SK-N-SH (cell line): ENCODE measurements around the gene RAPGEF4. TPM values are rescaled to one million over a fixed set of nuclear protein-coding genes. Genes with fewer than 3 reads are reported as not detected.

Experiments used
- CTCF ChIA-PET: fragments of 300-600, 350-600 bp; formaldehyde crosslinking; extraction: SDS; loops from one replicate; lab custom pipeline; 2021; lab: Yijun Ruan, JAX
- POLR2A ChIA-PET: fragments of 350-600 bp; sonication (Branson Sonifier 250); formaldehyde crosslinking; extraction: SDS; loops from one replicate; lab custom pipeline; 2020; ENCODE audit warnings: antibody characterized with exemption, inconsistent platforms; lab: Yijun Ruan, JAX
- DNase-seq: peaks from one replicate; pipeline ENCODE4 v3.0.0; 2012
- H2AFZ ChIP-seq: fragments of 200-600 bp; sonication (generic); 2 replicates; pipeline ENCODE4 v1.8.1; 2016; ENCODE audit warnings: antibody characterized with exemption, mild to moderate bottlenecking, low read depth
- H3F3A ChIP-seq: fragments of 200-600 bp; sonication (generic); replicated peaks from 2 replicates; pipeline ENCODE3; 2016; ENCODE audit warnings: antibody characterized with exemption, mild to moderate bottlenecking; ENCODE audit not compliant: insufficient read depth
- H3K27ac ChIP-seq, 2 experiments: fragments of 200-500 bp in 1 of 2; fragments of 200-600 bp in 1 of 2; sonication (Bioruptor generic) in 1 of 2; sonication (generic), shearing (Covaris generic) in 1 of 2; 2 replicates each; pipeline versions ENCODE4 v1.5.1 to v1.6.1; 2014 to 2016; ENCODE audit warnings: low read depth in 2 of 2, inconsistent platforms in 1 of 2, low read length in 1 of 2, mild to moderate bottlenecking in 1 of 2, mixed read lengths in 1 of 2
- H3K27me3 ChIP-seq: fragments of 200-600 bp; sonication (generic), shearing (Covaris generic); 2 replicates; pipeline ENCODE4 v1.6.1; 2016; ENCODE audit warnings: mixed run types; ENCODE audit not compliant: insufficient read depth
- H3K36me3 ChIP-seq, 2 experiments: fragments of 200-500 bp in 1 of 2; fragments of 200-600 bp in 1 of 2; sonication (Bioruptor generic) in 1 of 2; sonication (generic) in 1 of 2; replicated peaks in 1 of 2; 2 replicates each; pipeline versions ENCODE3 to v1.5.1; 2014 to 2016; ENCODE audit warnings: low read length in 1 of 2, mild to moderate bottlenecking in 1 of 2; ENCODE audit not compliant: insufficient read depth in 2 of 2, control insufficient read depth in 1 of 2
- H3K4me1 ChIP-seq, 2 experiments: fragments of 200-500 bp in 1 of 2; fragments of 200-600 bp in 1 of 2; sonication (Bioruptor generic) in 1 of 2; sonication (generic), shearing (Covaris generic) in 1 of 2; 2 replicates each; pipeline versions ENCODE4 v1.5.1 to v1.6.1; 2014 to 2016; ENCODE audit warnings: low read depth in 1 of 2, low read length in 1 of 2, mixed run types in 1 of 2; ENCODE audit not compliant: insufficient read depth in 2 of 2, control insufficient read depth in 1 of 2
- H3K4me2 ChIP-seq: fragments of 200-600 bp; sonication (generic), shearing (Covaris generic); 2 replicates; pipeline ENCODE4 v1.6.1; 2017; ENCODE audit warnings: mixed run types
- H3K4me3 ChIP-seq, 2 experiments: fragments of 200-500 bp in 1 of 2; fragments of 200-600 bp in 1 of 2; sonication (Bioruptor generic) in 1 of 2; sonication (generic), shearing (Covaris generic) in 1 of 2; 2 replicates each; pipeline versions ENCODE4 v1.5.1 to v1.8.1; 2014 to 2016; ENCODE audit warnings: low read depth in 2 of 2, inconsistent platforms in 1 of 2, low read length in 1 of 2, mild to moderate bottlenecking in 1 of 2, mixed read lengths in 1 of 2, moderate library complexity in 1 of 2
- H3K79me2 ChIP-seq: fragments of 200-600 bp; sonication (generic); 2 replicates; pipeline ENCODE4 v1.8.1; 2017; ENCODE audit warnings: mild to moderate bottlenecking; ENCODE audit not compliant: insufficient read depth
- H3K9ac ChIP-seq: fragments of 200-600 bp; sonication (generic); 2 replicates; pipeline ENCODE4 v1.6.1; 2017; ENCODE audit warnings: mixed run types
- H3K9me2 ChIP-seq: fragments of 200-600 bp; sonication (generic); 2 replicates; pipeline ENCODE4 v1.6.1; 2017; ENCODE audit warnings: mixed run types
- H3K9me3 ChIP-seq: fragments of 200-600 bp; sonication (generic); 2 replicates; pipeline ENCODE4 v1.6.1; 2017; ENCODE audit warnings: mixed run types, mild to moderate bottlenecking, moderate library complexity
- H4K20me1 ChIP-seq: fragments of 200-600 bp; sonication (generic); 2 replicates; pipeline ENCODE4 v1.6.1; 2017; ENCODE audit warnings: mild to moderate bottlenecking, mixed run types; ENCODE audit not compliant: insufficient read depth
- EP300 ChIP-seq, 2 experiments: IDR thresholded peaks; 2 replicates each; pipeline versions ENCODE4 v1.4.0 to v1.6.1; 2012; ENCODE audit warnings: borderline replicate concordance in 1 of 2, low read depth in 1 of 2, low read length in 1 of 2
- EZH2phosphoT487 ChIP-seq: fragments of 200-600 bp; sonication (generic); IDR thresholded peaks from 2 replicates; pipeline ENCODE4 v1.6.1; 2017; ENCODE audit warnings: low read depth, mixed run types, mild to moderate bottlenecking, antibody characterized with exemption, moderate library complexity, borderline replicate concordance
- FOSL2 ChIP-seq: IDR thresholded peaks from 2 replicates; pipeline ENCODE4 v1.4.0; 2012; ENCODE audit warnings: low read depth, mild to moderate bottlenecking, moderate library complexity, borderline replicate concordance
- FOXM1 ChIP-seq: IDR thresholded peaks from 2 replicates; pipeline ENCODE4 v1.4.0; 2012; ENCODE audit warnings: low read depth, mild to moderate bottlenecking
- GABPA ChIP-seq: IDR thresholded peaks from 2 replicates; pipeline ENCODE4 v1.4.0; 2012; ENCODE audit warnings: low read depth, mild to moderate bottlenecking
- JUND ChIP-seq: IDR thresholded peaks from 2 replicates; pipeline ENCODE4 v1.4.0; 2012
- MEF2A ChIP-seq: IDR thresholded peaks from 2 replicates; pipeline ENCODE4 v1.4.0; 2012; ENCODE audit warnings: low read depth, borderline replicate concordance
- NFIC ChIP-seq: IDR thresholded peaks from 2 replicates; pipeline ENCODE4 v1.4.0; 2012; ENCODE audit warnings: borderline replicate concordance
- POLR2AphosphoS5 ChIP-seq: IDR thresholded peaks from 2 replicates; pipeline ENCODE4 v1.6.1; 2012; ENCODE audit warnings: low read depth, low read length
- RFX5 ChIP-seq: IDR thresholded peaks from 2 replicates; pipeline ENCODE4 v1.6.1; 2012; ENCODE audit warnings: mild to moderate bottlenecking, improper control_type of control experiment, low read length
- SIN3A ChIP-seq: IDR thresholded peaks from 2 replicates; pipeline ENCODE4 v1.6.1; 2012; ENCODE audit warnings: low read depth, mild to moderate bottlenecking, low read length, moderate library complexity, borderline replicate concordance
- TAF1 ChIP-seq: IDR thresholded peaks from 2 replicates; pipeline ENCODE4 v1.6.1; 2012; ENCODE audit warnings: low read depth, mild to moderate bottlenecking, low read length, moderate library complexity, borderline replicate concordance
- TCF12 ChIP-seq: IDR thresholded peaks from 2 replicates; pipeline ENCODE4 v1.4.0; 2012
- USF2 ChIP-seq: fragments of 150-350 bp; IDR thresholded peaks from 2 replicates; pipeline ENCODE4 v1.6.1; 2017; ENCODE audit warnings: antibody characterized with exemption, low read length, low read depth, borderline replicate concordance
- YY1 ChIP-seq: IDR thresholded peaks from 2 replicates; pipeline ENCODE4 v1.4.0; 2012; ENCODE audit warnings: low read depth, mild to moderate bottlenecking
- WGBS: methylation state at CpG from one replicate; pipeline ENCODE4 v1.1.6; 2017; ENCODE audit warnings: low lambda C conversion rate; 5-methylcytosine and 5-hydroxymethylcytosine counted together
- polyA plus RNA-seq, 3 experiments: library from polyadenylated mRNA; depleted of rRNA; stranded (reverse); fragments of >200 nt; gene quantifications; 2 replicates each; pipeline ENCODE4 v1.2.3, GENCODE V29; 2012

The RAPGEF4 gene
- polyA plus RNA-seq, 1 of the 3 experiments (the other 2 are of a cell fraction): 0.30 TPM

DNA sequence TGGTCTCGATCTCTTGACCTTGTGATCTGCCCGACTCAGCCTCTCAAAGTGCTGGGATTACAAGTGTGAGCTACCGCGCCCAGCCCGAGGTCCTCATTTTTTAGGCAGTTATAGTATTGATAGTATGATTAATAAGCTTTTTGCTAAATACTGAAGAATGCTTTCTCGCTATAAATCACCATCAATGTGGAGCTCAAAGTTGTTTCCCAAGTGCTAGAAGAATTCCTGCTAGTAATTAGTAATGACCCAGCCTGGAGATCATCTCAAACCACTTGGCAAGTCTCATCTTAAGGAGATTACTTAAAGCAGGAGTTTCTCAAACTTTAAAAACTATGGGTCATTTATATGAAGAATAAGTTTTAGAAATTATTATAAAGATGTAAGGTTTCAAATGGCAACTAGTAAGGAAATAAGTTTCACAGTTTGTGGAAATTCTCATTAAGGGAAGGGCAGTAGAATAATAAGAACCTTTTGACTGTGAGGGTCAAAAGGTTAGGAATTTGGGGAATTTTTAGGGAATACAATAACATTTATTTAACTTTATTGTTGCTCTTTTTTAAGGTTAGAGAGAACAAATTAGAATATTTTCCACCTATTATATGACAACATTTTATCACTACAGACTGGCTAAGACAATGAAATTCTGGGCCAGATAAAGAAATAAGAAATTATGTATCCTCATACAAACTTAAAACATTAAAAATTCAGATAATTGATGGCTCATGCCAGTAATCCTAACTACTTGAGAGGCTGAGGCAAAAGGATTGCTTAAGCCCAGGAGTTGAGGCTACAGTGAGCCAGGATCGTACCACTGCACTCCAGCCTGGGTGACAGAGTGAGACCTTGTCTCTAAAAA, 191.4 kb downstream of the RAPGEF4 start:
- H3K27ac ChIP-seq: no peak overlapping the region
- DNase-seq: no peak
- no peaks in the 10 kb centered on the region for H3K36me3 ChIP-seq
- H3K9me2 ChIP-seq: no peaks in the 10 kb centered on the region
- H3K9ac ChIP-seq: no peak overlapping the region
- no peaks in the 10 kb centered on the region for H3K9me3 ChIP-seq
- H3K4me1 ChIP-seq: peaks cover 0 to 31% of the 10 kb centered on the region in 2 experiments; a peak in 2 of 4 replicates
- H4K20me1 ChIP-seq: no peaks in the 10 kb centered on the region
- H3K4me2 ChIP-seq: no peak overlapping the region
- no peaks in the 10 kb centered on the region for H3K27me3 ChIP-seq
- CTCF ChIA-PET: interaction anchor here (1.4 to 6.1 kb wide), 4 partner anchors 33 to 120 kb away, joined by 4 to 181 read pairs (median 7); no protein-coding TSS in a partner anchor
- TF ChIP-seq MEF2A (no peak), NFIC (no peak), FOSL2 (no peak), JUND (no peak), YY1 (no peak), EP300 (IDR thresholded peaks at IDR 0.05; ENCODE audit: borderline replicate concordance in 1 of 2, low read depth in 1 of 2, low read length in 1 of 2) (no peak), TAF1 (no peak), EZH2phosphoT487 (no peak), USF2 (no peak), POLR2AphosphoS5 (no peak), GABPA (no peak), TCF12 (no peak), SIN3A (no peak), FOXM1 (no peak)
- TF ChIP-seq, all 33 proteins: peak for 0
- WGBS: 86% methylated on average over 7 of the region's 7 CpGs
- no peaks in the 10 kb centered on the region for H3K79me2 ChIP-seq
- H3K4me3 ChIP-seq: no peak overlapping the region
- H2AFZ ChIP-seq: no peak overlapping the region
- H3F3A ChIP-seq: peaks cover 7% of the 10 kb centered on the region
- POLR2A ChIA-PET: no interaction called here

GRCh38 chr2:172927641-172928357, 192.2 kb downstream of the RAPGEF4 start:
- Histone ChIP-seq H3F3A (peaks cover 7% of the 10 kb centered on the region), H3K4me3 (no peak overlapping the region), H3K36me3 (no peaks in the 10 kb centered on the region), H3K79me2 (no peaks in the 10 kb centered on the region), H4K20me1 (no peaks in the 10 kb centered on the region), H3K27ac (no peak overlapping the region; a peak in 2 of 4 replicates), H3K9ac (no peak overlapping the region), H3K4me2 (0 out of 2 replicates have a peak overlapping the region, but pooled peaks have one; percentile 3), H3K4me1 (peaks cover 0 to 28% of the 10 kb centered on the region in 2 experiments; a peak in 2 of 4 replicates), H2AFZ (no peak overlapping the region), H3K9me2 (no peaks in the 10 kb centered on the region), H3K27me3 (no peaks in the 10 kb centered on the region), H3K9me3 (no peaks in the 10 kb centered on the region)
- no peak for TF ChIP-seq RFX5
- TF ChIP-seq POLR2AphosphoS5: no peak
- no peak for TF ChIP-seq FOSL2
- ChIA-PET POLR2A (no interaction called here), CTCF (interaction anchor here (0.7 to 6.1 kb wide), 3 partner anchors 26 to 122 kb away, joined by 3 to 181 read pairs (median 7); no protein-coding TSS in a partner anchor)
- WGBS: 55% methylated on average over 8 of the region's 8 CpGs
- DNase-seq: no peak
